ENCODE data around the gene BCL2L1.

The BCL2L1 gene

GRCh38 chr20:31677553-31678260 lies 45.0 kb downstream of the BCL2L1 start:
- no peak for TF ChIP-seq CTCF (IDR thresholded peaks at IDR 0.05; ENCODE audit: insufficient read depth, low read length, poor library complexity, severe bottlenecking)
- no peak overlapping the region for H3K4me3 ChIP-seq (replicated peaks; ENCODE audit: low read depth, low read length)
- no peaks in the 10 kb centered on the region for H3K27me3 ChIP-seq (replicated peaks; ENCODE audit: control insufficient read depth, insufficient read depth, low read length)
- H3K36me3 ChIP-seq (ENCODE audit: control insufficient read depth, insufficient read depth, low read length): peaks cover 13% of the 10 kb centered on the region
- DNase-seq (ENCODE audit: extremely low read depth, insufficient read length): no peak

- no peak for TF ChIP-seq CTCF (IDR thresholded peaks at IDR 0.05; ENCODE audit: insufficient read depth, low read length, poor library complexity, severe bottlenecking)
- Histone ChIP-seq H3K36me3 (ENCODE audit: control insufficient read depth, insufficient read depth, low read length) (peaks cover 15% of the 10 kb centered on the region), H3K27me3 (replicated peaks; ENCODE audit: control insufficient read depth, insufficient read depth, low read length) (no peaks in the 10 kb centered on the region), H3K4me3 (replicated peaks; ENCODE audit: low read depth, low read length) (peak overlapping the region; percentile 76)
- no peak for DNase-seq (ENCODE audit: extremely low read depth, insufficient read length)
Measured at GRCh38 chr20:31676609-31676989, 46.1 kb downstream of the BCL2L1 start.

GRCh38 chr20:31675828-31676608 lies 46.6 kb downstream of the BCL2L1 start:
- no peak for TF ChIP-seq CTCF (IDR thresholded peaks at IDR 0.05; ENCODE audit: insufficient read depth, low read length, poor library complexity, severe bottlenecking)
- peaks cover 13% of the 10 kb centered on the region for H3K36me3 ChIP-seq (ENCODE audit: control insufficient read depth, insufficient read depth, low read length)
- H3K4me3 ChIP-seq (replicated peaks; ENCODE audit: low read depth, low read length): peak overlapping the region; percentile 76
- DNase-seq (ENCODE audit: extremely low read depth, insufficient read length): peak; percentile 44
- no peaks in the 10 kb centered on the region for H3K27me3 ChIP-seq (replicated peaks; ENCODE audit: control insufficient read depth, insufficient read depth, low read length)

GRCh38 chr20:31674895-31675827 lies 47.5 kb downstream of the BCL2L1 start:
- Histone ChIP-seq H3K36me3 (ENCODE audit: control insufficient read depth, insufficient read depth, low read length) (peaks cover 16% of the 10 kb centered on the region), H3K4me3 (replicated peaks; ENCODE audit: low read depth, low read length) (peak overlapping the region; percentile 76), H3K27me3 (replicated peaks; ENCODE audit: control insufficient read depth, insufficient read depth, low read length) (no peaks in the 10 kb centered on the region)
- peak; percentile 43 for DNase-seq (ENCODE audit: extremely low read depth, insufficient read length)
- TF ChIP-seq CTCF (IDR thresholded peaks at IDR 0.05; ENCODE audit: insufficient read depth, low read length, poor library complexity, severe bottlenecking): no peak

- Histone ChIP-seq H3K36me3 (ENCODE audit: control insufficient read depth, insufficient read depth, low read length) (peaks cover 14% of the 10 kb centered on the region), H3K27me3 (replicated peaks; ENCODE audit: control insufficient read depth, insufficient read depth, low read length) (no peaks in the 10 kb centered on the region), H3K4me3 (replicated peaks; ENCODE audit: low read depth, low read length) (no peak overlapping the region)
- TF ChIP-seq CTCF (IDR thresholded peaks at IDR 0.05; ENCODE audit: insufficient read depth, low read length, poor library complexity, severe bottlenecking): no peak
- no peak for DNase-seq (ENCODE audit: extremely low read depth, insufficient read length)
Measured at GRCh38 chr20:31673943-31674463, 48.7 kb downstream of the BCL2L1 start.
